Measurements from ENCODE around the gene ETV3L. TPM values are rescaled to one million over a fixed set of nuclear protein-coding genes. Genes with fewer than 3 reads are reported as not detected.
"Not testable (repeated sequence)": the region's sequence is repeated elsewhere in the genome, so short reads cannot be mapped to it uniquely, and the experiment has no call there.

The ETV3L gene
- total RNA-seq, 1 experiment from 2014 or later, result not detected

DNA sequence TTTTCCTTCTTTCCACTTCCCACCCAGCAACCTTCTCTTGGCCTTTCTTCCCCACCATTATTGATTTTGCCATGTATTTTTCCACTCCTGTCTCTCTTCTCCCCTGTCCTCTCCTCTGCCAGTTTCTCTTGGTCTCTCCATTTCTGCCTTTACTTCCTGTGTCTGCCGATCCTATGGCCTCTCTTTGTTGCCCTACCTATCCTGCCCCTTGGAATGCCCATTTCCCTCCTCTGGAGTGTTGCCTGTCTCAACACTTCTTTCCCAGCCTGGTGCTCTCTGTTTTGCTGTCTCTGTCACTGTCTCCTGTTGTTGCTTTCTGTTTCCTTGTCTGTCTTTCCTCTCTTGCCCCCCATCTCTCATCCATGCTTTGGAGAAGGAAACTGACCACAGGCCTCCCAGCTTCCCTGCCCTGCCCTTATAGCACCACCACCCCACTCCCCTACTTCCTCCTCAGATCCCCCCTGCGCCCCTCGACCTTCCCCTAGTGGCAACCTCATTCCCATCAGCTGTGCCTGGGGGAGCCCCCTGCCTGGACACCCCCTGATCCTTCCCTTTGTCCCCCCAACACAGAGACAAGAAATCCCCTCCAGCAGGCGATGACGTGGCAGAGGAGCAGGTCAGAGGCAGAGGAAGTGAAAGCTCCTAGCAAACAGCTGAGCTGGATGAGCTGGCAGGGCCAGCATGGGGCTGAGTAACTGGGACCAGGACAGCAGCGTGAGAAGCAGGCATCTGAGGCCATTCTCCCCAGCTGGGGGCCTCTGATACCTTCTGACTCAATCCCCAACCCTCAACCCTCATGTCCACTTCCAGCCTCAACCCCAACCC, 6.6 kb upstream of the ETV3L start:
- peak; percentile 92 for DNase-seq (ENCODE audit: low read depth)

DNA sequence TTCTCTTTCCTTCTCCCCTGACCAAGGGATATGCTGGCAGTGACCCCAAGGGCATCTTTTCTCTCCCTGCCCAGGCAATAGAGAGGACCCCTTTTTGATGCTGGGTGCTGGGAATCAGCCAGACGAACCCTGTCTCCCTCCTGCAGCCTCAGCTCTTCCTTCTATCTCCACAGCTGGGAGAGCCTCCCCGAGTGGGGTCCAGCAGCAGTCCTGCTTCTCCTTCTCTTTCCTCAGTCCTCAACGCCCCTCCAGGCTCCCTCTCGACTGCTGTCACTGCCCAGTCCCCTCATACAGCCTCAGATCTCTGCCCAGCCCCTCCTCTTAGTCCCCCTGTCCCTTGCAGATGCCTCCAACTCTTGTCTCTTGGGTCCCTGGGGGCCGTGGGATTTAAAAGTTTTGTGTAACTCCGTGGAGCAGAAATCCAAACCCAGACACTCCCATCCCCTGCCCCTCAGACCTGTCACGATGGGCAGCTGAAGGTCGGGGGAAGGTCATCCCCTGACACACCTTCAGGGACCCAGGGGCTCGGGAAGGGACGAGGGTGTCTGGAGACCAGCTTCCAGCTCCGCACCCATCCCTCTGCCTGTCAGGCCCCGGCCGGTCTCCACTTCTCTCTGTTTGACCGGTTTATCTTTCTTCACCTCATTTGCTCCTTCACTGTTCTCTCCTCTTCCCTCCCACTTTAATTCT, 5.8 kb upstream of the ETV3L start:
- no peak for DNase-seq (ENCODE audit: low read depth)

DNA sequence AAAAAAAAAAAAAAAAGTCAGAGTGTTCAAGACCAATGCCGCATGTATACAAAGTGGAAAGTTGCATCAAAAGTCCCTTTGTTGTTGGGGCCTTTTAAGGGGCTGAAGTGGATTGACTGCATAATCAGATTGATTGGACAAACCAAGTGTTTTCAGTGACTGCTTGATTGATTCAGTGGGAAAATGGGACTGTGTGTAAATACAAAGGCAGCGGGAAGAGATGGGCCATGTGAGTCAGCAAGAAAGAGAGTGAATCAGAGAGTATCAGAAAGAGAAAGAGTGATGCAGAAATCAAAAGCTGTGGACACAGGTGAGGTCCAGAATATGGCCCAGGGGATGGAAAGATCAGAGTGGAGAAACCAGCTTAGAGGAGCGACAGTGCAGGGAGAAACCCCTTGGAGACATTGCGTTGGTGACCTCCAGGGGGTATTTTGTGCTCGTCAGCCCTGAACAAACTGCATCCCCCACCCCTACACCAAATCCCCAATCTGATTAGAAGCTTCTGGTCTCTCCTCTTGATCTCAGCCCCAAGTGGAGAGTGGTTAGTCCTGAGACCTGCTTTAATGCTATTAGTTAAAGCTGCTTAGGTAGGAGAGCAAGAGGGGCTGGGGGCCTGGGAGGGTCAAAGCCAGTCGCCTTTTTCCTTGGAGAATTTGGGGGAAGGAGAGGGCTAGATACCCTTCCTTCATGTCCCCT, 5.1 kb upstream of the ETV3L start:
- peak; percentile 74 for DNase-seq (ENCODE audit: low read depth)

DNA sequence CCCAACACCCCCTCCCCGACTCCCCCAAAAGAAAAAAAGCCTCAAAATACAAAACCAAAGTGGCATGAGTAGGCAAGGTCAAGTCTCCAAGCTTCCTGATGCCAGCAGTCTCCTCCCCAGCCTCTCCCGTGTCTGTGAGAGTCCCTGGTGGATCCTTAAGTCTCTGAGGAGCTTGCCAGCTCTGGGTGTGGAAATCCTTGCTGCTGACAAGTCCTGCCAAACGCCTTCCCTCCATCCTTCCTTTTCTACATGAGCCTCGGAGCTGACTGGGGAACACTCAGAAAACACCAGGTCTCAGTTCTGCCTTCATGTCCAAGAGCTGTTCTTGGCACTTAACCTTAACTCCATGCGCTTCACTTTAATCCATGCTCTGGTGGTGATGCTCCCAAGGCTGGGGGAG, 3.7 kb upstream of the ETV3L start:
- DNase-seq (ENCODE audit: low read depth), result no peak

DNA sequence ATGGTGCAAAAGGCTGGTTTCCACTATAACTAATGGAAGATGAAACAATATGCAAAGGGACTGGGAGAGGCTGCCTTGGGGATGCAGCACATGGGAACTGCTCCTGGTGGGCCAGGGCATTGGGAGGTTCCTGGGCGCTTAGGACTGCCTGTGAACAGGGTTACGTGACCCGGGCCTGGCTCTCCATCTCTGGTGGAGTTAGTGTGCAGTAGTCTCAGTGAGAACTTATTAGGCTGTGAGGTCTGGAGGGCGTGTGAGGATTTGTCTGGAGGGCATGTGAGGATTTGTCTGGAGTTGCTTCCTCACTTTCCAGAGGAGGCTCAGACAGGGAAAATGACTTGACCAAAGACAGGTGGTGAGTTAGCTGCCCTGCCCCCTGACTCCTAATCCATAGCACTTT, 1.5 kb upstream of the ETV3L start:
- no peak for DNase-seq (ENCODE audit: low read depth)

DNA sequence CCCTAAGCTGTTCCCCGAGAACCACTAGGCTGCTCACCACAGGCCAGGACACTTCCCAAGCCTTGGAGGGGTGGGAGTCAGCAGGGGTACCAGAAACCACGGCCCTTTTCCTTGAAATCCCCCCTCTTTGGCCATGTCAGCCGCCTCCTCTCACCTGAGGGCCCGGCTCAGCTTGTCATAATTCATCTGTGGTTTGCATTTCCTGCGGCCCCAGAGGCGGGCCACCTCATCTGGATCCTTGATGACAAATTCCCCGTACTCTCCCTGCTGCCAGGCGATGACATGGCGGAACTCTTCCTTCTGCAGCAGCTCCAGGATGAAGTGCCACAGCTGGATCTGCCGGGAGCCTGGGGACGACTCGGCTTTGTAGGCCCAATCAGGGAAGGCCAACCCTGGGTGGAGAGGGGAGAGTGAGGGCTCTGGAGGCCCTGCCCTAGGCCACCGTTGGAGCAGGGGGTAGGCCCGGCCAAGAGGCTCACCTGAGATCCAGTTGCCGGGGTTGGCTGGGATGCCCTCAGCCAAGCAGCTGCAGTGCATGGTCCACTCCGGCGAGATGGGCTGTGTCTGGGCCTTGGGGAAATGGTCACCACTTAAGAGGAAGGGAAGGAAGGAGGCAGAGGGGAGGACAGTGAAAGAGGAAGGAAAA, 498 bp downstream of the ETV3L start:
- not testable (repeated sequence) for DNase-seq (ENCODE audit: low read depth)

DNA sequence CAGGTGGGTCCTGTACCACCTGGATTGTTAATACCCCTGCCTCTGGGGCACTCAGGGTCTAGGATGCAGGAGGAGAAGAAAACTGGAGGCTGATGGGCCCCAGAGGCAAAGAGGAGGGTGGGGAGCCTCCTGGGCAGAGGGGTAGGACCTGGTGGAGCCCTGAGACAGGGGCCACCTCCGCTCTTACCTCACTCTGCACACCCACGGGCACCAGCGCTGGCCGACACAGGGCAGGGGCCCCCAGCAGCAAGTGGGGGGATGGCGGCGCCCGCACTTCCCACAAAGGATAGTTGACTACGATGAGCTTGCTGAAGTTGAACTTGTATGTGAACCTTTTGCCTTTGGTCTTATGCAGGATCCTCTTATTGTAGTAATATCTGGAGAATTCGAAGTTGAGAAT, 1.1 kb downstream of the ETV3L start:
- no peak for DNase-seq (ENCODE audit: low read depth)

DNA sequence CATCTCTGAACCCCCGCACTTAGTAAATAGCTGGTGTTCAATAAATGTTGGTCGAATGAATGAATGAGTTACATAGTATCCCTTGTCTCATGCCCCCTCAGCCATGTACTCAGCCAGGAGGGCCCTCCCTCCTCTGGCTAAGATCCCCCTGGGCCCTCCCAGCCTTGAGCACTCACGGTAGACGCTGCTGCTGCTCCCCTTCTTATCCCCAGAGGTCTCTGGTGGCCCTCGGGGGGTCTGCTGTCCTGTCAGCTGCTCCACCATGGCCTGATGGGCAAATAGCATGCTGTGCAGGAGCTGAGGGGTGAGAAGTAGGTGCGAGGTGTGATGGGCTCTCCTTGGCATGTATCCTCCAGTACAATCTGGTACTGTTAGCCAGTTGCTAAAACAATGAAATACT, 1.9 kb downstream of the ETV3L start:
- no peak for DNase-seq (ENCODE audit: low read depth)

DNA sequence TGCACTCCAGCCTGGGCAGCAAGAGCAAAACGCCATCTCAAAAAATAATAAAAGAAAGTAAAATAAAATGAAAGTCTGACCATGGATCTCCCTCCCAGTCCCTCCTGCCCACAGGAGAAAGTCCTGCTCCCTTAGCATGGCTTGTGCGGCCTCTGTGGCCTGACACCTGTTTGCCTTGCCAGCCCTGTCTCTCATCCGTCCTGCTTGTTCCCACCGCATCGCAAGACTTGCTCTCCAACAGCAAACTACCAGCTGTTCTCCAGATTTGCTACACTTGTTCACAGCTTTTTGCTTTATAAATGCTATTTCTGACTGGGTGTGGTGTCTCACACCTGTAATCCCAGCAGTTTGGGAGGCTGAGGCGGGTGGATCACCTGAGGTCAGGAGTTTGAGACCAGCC, 2.7 kb downstream of the ETV3L start:
- no peak for DNase-seq (ENCODE audit: low read depth)

DNA sequence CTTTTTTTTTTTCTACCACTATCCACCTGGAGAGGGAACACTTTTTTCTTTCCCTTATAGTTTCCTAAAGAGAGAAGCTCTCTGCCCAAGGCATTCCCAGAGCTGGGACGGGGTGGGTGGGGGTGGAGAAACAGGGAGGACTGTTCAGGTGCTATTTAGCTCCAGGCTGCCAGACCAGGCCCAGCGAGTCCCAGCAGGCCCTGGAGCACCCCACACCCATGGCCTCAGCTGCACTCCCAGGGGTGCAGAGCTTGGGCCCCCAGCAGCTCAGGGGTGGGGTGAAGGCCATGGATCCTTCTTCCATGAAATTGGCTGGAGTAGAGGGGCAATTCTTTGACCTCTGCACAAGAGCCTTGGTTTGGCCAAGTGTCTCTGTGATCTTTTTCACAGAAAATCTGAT, 4.1 kb downstream of the ETV3L start:
- no peak for DNase-seq (ENCODE audit: low read depth)

DNA sequence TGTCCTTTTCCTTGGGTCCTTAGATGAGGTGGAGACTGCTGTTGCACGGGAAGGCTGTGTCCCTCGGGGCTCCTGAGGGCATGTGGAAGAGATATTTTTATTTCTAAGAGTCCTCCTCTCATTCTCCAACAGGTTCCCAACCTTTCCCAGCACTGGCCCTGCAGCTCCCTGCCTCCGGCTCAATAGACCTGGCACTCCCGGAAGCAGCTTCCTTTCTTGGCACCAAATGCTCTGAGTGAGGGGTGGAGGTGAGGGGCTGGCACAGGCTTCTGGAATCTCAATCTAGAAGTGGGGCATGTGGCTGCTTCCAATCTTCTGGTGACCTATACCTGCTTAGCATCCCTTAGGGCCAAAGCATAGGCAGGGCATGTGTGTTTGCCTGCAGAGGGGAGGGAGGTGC, 4.5 kb downstream of the ETV3L start:
- DNase-seq (ENCODE audit: low read depth), result no peak

DNA sequence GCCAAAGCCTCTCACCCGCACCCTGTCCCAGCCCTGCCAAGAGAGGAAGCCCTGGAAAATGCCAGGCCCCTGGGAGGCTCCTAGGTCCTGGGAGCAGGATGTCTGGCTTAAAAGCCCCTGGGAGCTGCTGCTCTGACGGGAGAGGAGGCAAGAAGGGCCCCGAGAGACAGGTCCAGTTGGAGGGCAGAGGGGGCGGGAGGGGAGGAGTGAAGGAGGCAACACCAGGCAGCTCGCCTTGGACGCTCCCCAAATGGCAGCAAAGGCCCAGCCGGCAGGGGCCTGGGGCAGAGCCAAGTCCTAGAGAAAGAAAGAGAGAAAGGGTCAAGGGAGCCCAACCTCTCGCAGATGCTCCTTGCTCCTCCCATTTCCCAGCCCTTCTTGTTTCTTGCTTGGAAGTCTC, 6.8 kb downstream of the ETV3L start:
- no peak for DNase-seq (ENCODE audit: low read depth)

DNA sequence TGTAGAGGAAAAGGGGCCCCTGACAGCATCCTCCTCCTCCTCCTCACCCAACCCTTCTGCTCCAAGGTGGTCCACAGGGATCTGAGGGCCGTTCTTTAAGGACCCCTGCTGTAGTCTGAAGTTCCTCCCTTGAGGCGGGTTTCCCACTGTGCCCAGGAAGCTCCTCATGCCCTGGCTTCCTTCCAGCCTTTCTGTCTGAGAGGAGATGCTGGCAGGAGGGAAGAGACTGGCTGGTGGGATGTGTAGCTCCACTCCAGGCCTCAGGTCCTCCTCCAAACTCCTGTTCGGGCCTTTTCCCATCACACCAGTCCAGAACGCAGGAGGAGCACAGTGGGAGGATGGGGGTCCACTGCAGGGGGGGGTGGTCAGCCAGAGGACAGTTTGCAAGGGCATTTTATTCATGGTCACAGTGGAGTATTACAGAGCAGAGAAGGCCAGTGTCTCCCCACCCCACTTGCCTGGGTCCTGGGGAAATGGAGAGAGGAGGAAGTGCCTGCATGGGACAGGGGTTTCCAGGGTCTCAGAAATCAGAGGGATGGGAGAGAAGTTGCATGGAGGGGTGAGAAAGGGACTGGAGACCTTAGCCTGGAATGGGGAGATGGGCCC, 7.8 kb downstream of the ETV3L start:
- no peak for DNase-seq (ENCODE audit: low read depth)

DNA sequence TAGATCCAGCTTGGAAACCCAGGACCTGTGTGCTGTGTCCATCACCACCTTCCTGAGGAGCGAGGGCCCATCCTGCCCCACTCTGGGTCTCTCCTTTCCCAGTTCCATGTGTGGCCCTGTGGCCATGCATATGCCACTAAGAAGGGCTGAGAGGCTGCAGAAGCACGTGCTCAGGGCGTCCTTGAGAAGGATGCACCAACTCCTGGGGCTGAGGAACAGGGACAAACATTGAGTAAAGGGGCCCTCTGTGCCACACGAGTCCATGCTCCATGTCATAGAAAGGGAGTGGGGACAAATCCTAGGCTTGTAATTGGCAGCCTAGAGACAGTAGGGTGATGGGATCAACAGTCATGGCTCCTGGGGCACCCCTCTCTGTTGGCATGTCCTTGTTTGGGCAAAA, 8.4 kb downstream of the ETV3L start:
- DNase-seq (ENCODE audit: low read depth), result no peak

DNA sequence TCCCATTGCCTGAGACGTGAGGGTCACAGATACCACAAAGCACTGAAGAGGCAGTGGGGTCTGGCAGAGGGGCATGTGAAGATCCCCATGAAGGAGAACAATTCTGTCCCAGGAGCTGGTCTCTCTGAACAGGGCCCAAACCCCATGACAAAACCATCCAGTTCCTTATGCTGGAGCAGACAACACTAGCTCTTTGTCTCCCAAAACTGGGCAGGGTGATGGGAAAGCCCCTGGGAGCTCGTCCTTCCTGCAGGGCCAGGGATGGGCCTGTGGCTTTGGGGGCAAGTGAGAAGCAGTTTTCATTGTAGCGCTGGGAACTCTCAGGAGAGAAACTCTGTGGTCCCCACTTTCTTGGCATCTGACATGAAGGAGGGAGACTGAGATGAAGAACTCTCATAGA, 8.8 kb downstream of the ETV3L start:
- no peak for DNase-seq (ENCODE audit: low read depth)

DNA sequence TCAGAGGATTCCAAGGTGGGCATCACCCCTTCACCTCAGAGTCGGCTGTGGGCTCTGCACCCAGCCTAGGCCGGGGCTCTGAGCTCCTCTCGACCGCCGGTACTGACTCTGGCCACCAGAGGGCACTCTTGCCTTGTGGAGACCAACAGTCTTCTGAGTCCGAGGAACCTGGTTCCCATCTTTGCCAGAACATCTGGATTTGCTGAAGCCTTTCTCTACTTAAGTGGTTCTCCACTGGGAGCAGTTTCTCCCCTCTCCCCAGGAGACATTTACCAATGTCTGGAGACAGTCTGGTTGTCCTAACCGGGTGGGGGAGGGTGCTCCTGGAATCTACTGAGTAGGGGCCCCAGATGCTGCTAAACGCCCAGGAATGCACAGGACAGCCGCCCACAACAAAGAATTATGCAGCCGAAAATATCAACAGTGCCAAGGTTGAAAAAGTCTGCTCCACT, 9.4 kb downstream of the ETV3L start:
- DNase-seq (ENCODE audit: low read depth), result peak; percentile 59

DNA sequence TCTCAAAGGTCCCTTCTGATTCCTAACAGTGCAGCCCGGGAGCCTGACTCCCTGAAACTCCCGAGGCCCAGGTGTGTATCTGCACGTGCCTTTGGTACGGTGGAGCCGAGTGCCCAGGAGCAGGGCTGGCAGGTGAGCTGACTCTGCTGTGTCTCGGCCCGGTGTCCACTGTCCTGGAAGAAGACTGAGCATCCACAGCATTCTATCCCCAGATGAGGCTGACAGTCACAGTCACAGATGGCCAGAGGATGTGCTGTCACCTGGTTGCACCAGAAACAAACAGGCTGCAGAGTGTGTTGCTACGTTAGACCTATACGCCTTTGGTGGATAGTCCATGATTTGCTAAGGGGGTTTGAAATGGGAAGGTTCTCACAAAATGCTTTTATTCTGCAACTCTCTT, 9.8 kb downstream of the ETV3L start:
- no peak for DNase-seq (ENCODE audit: low read depth)

DNA sequence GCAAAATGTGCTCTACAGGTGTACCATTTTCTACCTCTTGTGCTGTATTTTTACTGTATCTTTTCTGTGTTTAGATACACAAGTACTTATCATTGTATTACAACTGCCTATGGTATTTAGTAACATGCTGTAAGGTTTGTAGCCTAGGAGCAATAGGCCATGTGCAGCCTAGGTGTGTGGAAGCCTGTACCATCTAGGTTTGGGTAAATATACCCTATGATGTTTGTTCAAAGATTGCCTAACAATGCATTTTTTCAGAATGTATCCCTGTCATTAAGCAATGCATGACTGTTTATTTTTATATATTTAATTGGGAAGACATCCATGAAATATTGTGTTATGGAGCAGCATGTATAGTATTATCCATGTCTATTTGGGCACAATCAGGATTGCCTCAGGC, 11.0 kb downstream of the ETV3L start:
- DNase-seq (ENCODE audit: low read depth), result no peak

DNA sequence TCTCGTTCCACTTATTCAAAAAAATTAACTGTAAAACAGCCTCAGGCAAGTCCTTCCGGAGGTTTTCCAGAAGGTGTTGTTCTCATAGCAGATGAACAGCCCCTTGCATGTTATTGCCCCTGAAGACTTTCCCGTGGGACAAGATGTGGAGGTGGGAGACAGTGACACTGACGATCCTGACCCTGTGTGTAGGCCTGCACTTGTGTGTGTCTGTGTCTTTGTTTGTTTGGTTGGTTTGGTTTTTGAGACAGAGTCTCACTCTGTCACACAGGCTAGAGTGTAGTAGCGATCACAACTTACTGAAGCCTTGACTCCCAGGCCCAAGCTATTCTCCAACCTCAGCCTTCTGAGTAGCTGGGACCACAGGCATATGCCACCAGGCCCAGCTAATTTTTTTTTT, 12.6 kb downstream of the ETV3L start:
- DNase-seq (ENCODE audit: low read depth), result no peak

DNA sequence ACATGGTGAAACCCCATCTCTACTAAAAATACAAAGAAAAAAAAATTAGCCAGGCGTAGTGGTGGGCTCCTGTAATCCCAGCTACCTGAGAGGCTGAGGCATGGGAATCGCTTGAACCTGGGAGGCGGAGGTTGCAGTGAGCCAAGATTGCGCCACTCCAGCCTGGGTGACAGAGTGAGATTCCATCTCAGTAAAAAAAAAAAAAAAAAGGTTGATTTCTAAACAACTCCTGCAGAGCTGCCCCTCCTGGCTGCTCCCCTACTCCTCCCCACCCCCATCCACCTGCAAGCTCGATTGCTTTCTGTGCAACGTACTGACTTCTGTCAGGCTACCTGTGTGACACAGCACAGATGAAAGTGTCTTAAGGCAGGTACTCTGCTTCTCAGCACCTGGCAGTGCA, 13.3 kb downstream of the ETV3L start:
- DNase-seq (ENCODE audit: low read depth), result no peak

DNA sequence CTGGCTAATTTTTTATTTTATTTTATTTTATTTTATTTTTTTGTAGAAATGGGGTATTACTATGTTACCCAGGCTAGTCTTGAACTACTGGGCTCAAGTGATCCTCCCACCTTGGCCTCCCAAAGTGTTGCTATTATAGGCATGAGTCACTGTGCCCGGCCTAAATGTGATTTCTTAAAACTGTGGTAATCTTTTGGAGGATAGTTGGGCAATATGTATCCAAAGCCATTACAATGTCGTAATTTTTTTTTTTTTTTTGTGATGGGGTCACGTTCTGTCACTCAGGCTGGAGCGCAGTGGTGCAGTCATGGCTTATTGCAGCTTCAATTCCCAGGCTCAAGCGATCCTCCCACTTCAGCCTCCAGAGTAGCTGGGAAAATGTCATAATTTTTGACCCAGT, 14.2 kb downstream of the ETV3L start:
- peak; percentile 27 for DNase-seq (ENCODE audit: low read depth)

Data from HT1080 (cell line).